Parathyroid adenoma (tissue), 2 donors: ENCODE results near the gene MMP24OS.

ENCODE experiments used
- H2AFZ ChIP-seq: fragments of 300-600 bp; sonication (generic); one replicate; pipeline ENCODE4 v1.7.0; 2017; ENCODE audit warnings: antibody characterized with exemption, mild to moderate bottlenecking
- H3K27ac ChIP-seq: fragments of 300-600 bp; sonication (generic); one replicate; pipeline ENCODE4 v1.7.0; 2017
- H3K27me3 ChIP-seq: fragments of 300-600 bp; sonication (generic); one replicate; pipeline ENCODE4 v1.7.0; 2017; ENCODE audit warnings: low read length; ENCODE audit not compliant: control insufficient read depth, insufficient read depth
- H3K36me3 ChIP-seq: fragments of 300-600 bp; sonication (generic); one replicate; pipeline ENCODE4 v1.7.0; 2017; ENCODE audit warnings: low read length; ENCODE audit not compliant: control insufficient read depth, insufficient read depth
- H3K4me1 ChIP-seq: fragments of 300-600 bp; sonication (generic); one replicate; pipeline ENCODE4 v1.7.0; 2017; ENCODE audit warnings: control low read depth
- H3K4me2 ChIP-seq: fragments of 300-600 bp; sonication (generic); one replicate; pipeline ENCODE4 v1.7.0; 2017; ENCODE audit warnings: low read length
- H3K4me3 ChIP-seq: fragments of 300-600 bp; sonication (generic); one replicate; pipeline ENCODE4 v1.7.0; 2017; ENCODE audit warnings: low read depth, low read length
- H3K79me2 ChIP-seq: fragments of 300-600 bp; sonication (generic); one replicate; pipeline ENCODE4 v1.7.0; 2017; ENCODE audit warnings: control low read depth
- H3K9ac ChIP-seq: fragments of 300-600 bp; sonication (generic); one replicate; pipeline ENCODE4 v1.7.0; 2017; ENCODE audit warnings: mild to moderate bottlenecking
- H3K9me3 ChIP-seq: fragments of 300-600 bp; sonication (generic); one replicate; pipeline ENCODE4 v1.7.0; 2017; ENCODE audit warnings: low read length; ENCODE audit not compliant: control insufficient read depth
- CTCF ChIP-seq: fragments of 300-600 bp; sonication (generic); IDR thresholded peaks from one replicate; pipeline ENCODE4 v1.7.0; 2017; ENCODE audit warnings: antibody characterized with exemption, mild to moderate bottlenecking
- donor health status: primary hyperparathyroidism.

Gene MMP24OS

GRCh38 chr20:35243986-35244385, 33.9 kb downstream of the MMP24OS start:
- no peak overlapping the region for H3K4me3 ChIP-seq
- H3K79me2 ChIP-seq: peaks cover 10% of the 10 kb centered on the region

GRCh38 chr20:35243317-35243716, 34.6 kb downstream of the MMP24OS start:
- H2AFZ ChIP-seq: no peak overlapping the region
- no peak overlapping the region for H3K27ac ChIP-seq
- H3K9ac ChIP-seq: no peak overlapping the region
- no peaks in the 10 kb centered on the region for H3K9me3 ChIP-seq
- peaks cover 10% of the 10 kb centered on the region for H3K79me2 ChIP-seq
- TF ChIP-seq CTCF: no peak
- H3K27me3 ChIP-seq: no peaks in the 10 kb centered on the region
- no peak overlapping the region for H3K4me3 ChIP-seq
- H3K4me2 ChIP-seq: no peak overlapping the region
- H3K4me1 ChIP-seq: no peaks in the 10 kb centered on the region
- H3K36me3 ChIP-seq: no peaks in the 10 kb centered on the region

More at GRCh38 chr20:35243986-35244385, 33.9 kb downstream of the MMP24OS start:
- H3K4me2 ChIP-seq: no peak overlapping the region
- H3K9me3 ChIP-seq: no peaks in the 10 kb centered on the region
- H2AFZ ChIP-seq: no peak overlapping the region
- no peak for TF ChIP-seq CTCF
- no peaks in the 10 kb centered on the region for H3K27me3 ChIP-seq
- H3K36me3 ChIP-seq: no peaks in the 10 kb centered on the region
- H3K9ac ChIP-seq: no peak overlapping the region
- no peaks in the 10 kb centered on the region for H3K4me1 ChIP-seq
- H3K27ac ChIP-seq: no peak overlapping the region

GRCh38 chr20:35240811-35241293, 37.1 kb downstream of the MMP24OS start:
- Histone ChIP-seq H3K4me1 (no peaks in the 10 kb centered on the region), H3K79me2 (peaks cover 13% of the 10 kb centered on the region), H3K4me3 (no peak overlapping the region), H3K9me3 (no peaks in the 10 kb centered on the region), H2AFZ (no peak overlapping the region), H3K36me3 (no peaks in the 10 kb centered on the region), H3K4me2 (no peak overlapping the region), H3K9ac (no peak overlapping the region), H3K27ac (no peak overlapping the region), H3K27me3 (no peaks in the 10 kb centered on the region)
- no peak for TF ChIP-seq CTCF

GRCh38 chr20:35240083-35240810, 37.7 kb downstream of the MMP24OS start:
- H3K27me3 ChIP-seq: no peaks in the 10 kb centered on the region
- no peak overlapping the region for H2AFZ ChIP-seq
- H3K9me3 ChIP-seq: no peaks in the 10 kb centered on the region
- no peaks in the 10 kb centered on the region for H3K36me3 ChIP-seq
- no peak overlapping the region for H3K27ac ChIP-seq
- peaks cover 14% of the 10 kb centered on the region for H3K79me2 ChIP-seq
- no peak overlapping the region for H3K4me3 ChIP-seq
- H3K4me1 ChIP-seq: no peaks in the 10 kb centered on the region
- no peak overlapping the region for H3K4me2 ChIP-seq
- no peak for TF ChIP-seq CTCF
- no peak overlapping the region for H3K9ac ChIP-seq

GRCh38 chr20:35238735-35239134, 39.2 kb downstream of the MMP24OS start:
- no peak overlapping the region for H3K9ac ChIP-seq
- no peaks in the 10 kb centered on the region for H3K27me3 ChIP-seq
- H2AFZ ChIP-seq: no peak overlapping the region
- H3K27ac ChIP-seq: no peak overlapping the region
- H3K36me3 ChIP-seq: no peaks in the 10 kb centered on the region
- TF ChIP-seq CTCF: no peak
- H3K4me1 ChIP-seq: no peaks in the 10 kb centered on the region
- H3K4me2 ChIP-seq: no peak overlapping the region
- H3K9me3 ChIP-seq: no peaks in the 10 kb centered on the region
- no peak overlapping the region for H3K4me3 ChIP-seq
- H3K79me2 ChIP-seq: peaks cover 19% of the 10 kb centered on the region
